GM12864 (cell line): ENCODE results near the gene CYP2S1.

Experiments used
- DNase-seq: peaks from one replicate; pipeline ENCODE4 v3.0.0-alpha.2; 2011; ENCODE audit warnings: low read depth
- H3K4me3 ChIP-seq: 2 replicates; pipeline ENCODE4 v1.5.1; 2011; ENCODE audit warnings: mild to moderate bottlenecking, low read depth, low read length, control low read depth
- CTCF ChIP-seq: IDR thresholded peaks from 2 replicates; pipeline ENCODE4 v1.5.1; 2011; ENCODE audit warnings: low read depth, mild to moderate bottlenecking, moderate library complexity, low read length, control low read depth, inconsistent platforms; ENCODE audit errors: missing control alignments

CYP2S1 gene

DNA sequence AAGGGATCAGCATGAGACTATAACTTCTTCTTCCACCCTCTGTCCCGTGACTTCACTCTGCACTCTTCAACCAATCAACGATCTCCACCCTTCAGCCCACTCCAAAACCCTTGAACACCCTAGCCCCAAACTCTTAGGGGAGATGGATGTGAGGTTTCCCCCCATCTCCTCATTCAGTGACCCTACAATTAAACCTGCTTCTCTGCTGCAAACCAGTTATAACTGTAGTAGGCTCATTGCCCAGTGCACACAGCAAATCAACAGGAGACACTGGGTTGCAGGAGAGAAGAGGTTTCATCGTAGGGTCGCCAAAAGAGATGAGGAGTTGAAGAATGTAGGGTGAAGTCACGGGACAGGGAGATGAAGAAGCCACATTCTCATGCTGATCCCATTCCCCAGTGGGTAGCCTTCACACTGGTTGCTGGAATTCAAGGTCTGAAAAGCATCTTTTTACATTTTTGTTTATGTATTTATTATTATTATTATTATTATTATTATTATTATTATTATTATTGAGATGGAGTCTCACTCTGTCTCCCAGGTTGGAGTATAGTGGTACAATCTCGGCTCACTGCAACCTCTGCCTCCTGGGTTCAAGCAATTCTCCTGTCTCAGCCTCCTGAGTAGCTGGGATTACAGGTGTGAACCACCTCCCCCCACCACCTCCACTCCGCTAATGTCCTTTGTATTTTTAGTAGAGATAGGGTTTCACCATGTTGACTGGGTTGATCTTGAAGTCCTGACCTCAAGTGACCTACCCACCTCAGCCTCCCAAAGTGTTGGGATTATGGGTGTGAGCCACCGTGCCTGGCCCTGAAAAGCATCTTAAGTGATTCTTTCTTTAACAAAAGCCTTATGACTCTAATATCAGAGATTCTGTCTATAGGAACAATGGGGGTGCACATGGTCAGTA is 5.8 kb upstream of the CYP2S1 start:
- no peak overlapping the region for H3K4me3 ChIP-seq
- TF ChIP-seq CTCF, result no peak
- no peak for DNase-seq

GRCh38 chr19:41187884-41188279 is 5.1 kb upstream of the CYP2S1 start:
- TF ChIP-seq CTCF, result no peak
- no peak overlapping the region for H3K4me3 ChIP-seq
- DNase-seq, result no peak

DNA sequence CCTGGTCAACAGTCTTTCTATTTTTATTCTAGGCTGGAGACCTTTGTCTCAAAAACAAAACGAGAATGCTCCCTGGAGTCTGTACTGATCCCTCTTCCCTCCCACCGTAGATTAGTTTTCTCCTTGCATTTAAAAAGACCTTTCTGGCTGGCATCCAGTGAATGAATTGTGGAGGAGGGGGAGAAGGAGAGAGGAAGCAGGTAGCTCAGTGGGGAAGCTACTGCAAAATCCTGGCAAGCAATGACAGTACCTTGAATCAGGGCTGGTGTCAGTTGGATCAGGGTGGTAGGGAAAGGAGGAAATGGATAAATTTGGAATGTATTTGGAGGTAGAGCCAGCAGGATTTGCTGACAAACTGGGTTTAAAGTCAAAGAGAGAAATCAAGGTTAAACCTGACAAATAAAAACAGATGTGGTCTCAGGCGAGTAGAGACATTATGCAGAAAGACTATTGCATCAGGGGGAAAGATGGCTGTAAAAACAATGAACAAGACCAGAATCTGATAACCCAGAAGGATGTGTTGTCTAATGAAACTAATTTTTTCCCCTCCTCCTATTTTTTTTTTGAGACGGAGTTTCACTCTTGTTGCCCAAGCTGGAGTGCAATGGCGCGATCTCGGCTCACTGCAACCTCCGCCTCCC is 3.5 kb upstream of the CYP2S1 start:
- no peak overlapping the region for H3K4me3 ChIP-seq
- no peak for DNase-seq
- no peak for TF ChIP-seq CTCF

DNA sequence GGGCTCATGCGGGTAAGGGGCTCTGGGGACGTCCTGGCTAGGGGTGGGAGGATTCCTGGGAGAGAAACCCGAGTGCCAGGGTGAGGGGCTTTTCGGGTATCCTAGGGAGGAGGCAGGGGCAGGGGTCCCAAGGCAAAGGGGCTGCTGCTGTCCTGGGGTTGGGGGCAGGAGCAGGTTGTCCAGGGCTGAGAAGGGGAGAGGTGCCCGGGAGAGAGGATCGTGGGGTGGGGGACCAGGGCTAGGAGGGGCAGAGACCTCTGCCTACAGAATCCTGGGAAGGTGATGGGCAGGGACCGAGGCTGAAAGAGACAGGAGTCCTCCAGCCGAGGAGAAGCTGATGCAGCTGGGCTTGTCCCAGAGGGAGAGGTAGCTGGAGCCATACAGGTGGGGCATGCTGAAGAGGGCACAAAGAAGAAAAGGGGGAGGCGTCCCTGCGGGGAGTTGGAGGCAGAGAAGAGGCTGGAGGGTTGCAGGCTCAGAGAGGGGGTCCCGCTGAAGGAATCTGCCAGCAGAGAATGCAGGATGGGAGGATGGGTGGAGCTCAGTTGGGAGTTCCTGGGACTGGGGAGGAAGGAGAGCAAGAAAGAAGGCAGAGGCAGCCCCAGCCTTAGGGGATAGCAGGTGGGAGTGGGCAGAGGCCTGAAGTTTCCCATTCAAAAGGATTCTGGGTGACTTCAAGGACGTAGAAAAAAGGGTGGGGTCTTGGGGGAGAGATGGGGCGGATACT is 574 bp downstream of the CYP2S1 start:
- no peak for TF ChIP-seq CTCF
- H3K4me3 ChIP-seq, result no peak overlapping the region
- no peak for DNase-seq

DNA sequence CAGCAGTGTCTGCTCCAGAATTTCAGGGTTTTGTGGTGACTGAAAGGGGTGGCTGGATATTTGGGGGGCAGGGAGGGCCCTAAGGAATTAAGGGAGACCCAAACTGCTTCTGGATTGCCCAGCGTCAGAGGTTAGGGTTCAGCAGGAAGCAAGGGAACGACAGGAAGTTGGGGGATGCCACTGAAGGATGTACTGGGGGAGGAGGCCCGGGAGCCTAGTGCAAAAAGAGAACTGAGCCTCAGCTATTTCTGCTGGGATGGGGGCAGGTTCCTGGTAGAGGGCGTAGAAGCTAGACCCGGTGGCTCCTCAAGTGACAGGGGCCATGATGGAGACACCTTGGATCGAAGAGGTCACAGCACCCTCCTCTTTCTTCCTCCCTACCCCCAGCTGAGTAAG is 1.1 kb downstream of the CYP2S1 start:
- no peak overlapping the region for H3K4me3 ChIP-seq
- DNase-seq, result no peak
- TF ChIP-seq CTCF, result no peak

DNA sequence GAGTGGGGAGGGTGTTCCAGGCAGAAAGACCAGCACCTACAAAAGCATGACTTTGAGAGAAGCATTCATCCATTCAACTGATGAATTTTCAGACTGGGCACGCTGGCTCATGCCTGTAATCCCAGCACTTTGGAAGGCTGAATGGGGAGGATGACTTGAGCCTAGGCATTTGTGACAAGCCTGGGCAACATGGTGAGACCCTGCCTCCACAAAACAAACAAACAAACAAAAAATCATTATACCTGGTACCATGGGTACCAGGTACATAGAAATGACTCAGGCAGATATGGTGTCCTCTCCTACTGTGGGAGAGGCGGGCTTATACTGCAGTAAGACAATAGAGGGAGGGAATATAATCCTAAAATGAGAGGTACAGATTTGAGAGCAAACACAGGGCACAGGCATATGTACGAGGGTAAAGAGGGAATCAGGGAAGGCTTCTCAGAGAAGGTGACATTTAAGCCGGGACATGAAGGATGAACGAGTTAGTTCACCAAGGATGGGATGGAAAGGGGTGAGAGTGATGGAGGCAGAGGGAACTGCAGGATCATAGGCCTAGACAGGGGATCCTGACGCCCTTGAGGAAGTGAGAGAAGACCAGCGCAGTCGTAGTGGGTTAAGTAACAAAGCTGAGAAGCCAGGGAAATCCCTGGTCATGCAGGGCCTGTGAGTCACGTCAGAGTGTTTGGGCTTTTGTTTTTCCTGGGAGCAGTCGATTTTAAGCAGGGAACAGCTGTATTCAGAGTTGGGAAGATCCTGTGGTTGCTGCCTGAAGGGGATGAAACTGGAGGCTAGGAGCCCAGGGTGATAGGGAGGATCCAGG is 2.9 kb downstream of the CYP2S1 start:
- TF ChIP-seq CTCF, result no peak
- no peak for DNase-seq
- H3K4me3 ChIP-seq, result no peak overlapping the region
